Measurements from ENCODE around the gene CD8A. TPM values are rescaled to one million over a fixed set of nuclear protein-coding genes. Genes with fewer than 3 reads are reported as not detected.

CD8A gene
- total RNA-seq, 1 donor from 2014 or later = 0.19 TPM

GRCh38 chr2:86764661-86765309 is 25.9 kb downstream of the CD8A start:
- no peaks in the 10 kb centered on the region for H3K27me3 Mint-ChIP-seq
- no peak for DNase-seq (ENCODE audit: low spot score, unreplicated experiment)
- H3K9me3 Mint-ChIP-seq (ENCODE audit: low read depth) = no peaks in the 10 kb centered on the region
- peaks cover 10% of the 10 kb centered on the region for H3K36me3 Mint-ChIP-seq (ENCODE audit: insufficient read depth)
- H3K4me3 Mint-ChIP-seq (ENCODE audit: low read depth) = no peak overlapping the region
- TF ChIP-seq, protein P1, sequence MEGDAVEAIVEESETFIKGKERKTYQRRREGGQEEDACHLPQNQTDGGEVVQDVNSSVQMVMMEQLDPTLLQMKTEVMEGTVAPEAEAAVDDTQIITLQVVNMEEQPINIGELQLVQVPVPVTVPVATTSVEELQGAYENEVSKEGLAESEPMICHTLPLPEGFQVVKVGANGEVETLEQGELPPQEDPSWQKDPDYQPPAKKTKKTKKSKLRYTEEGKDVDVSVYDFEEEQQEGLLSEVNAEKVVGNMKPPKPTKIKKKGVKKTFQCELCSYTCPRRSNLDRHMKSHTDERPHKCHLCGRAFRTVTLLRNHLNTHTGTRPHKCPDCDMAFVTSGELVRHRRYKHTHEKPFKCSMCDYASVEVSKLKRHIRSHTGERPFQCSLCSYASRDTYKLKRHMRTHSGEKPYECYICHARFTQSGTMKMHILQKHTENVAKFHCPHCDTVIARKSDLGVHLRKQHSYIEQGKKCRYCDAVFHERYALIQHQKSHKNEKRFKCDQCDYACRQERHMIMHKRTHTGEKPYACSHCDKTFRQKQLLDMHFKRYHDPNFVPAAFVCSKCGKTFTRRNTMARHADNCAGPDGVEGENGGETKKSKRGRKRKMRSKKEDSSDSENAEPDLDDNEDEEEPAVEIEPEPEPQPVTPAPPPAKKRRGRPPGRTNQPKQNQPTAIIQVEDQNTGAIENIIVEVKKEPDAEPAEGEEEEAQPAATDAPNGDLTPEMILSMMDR (IDR thresholded peaks at IDR 0.05; ENCODE audit: unreplicated experiment) = peak; percentile 69
- peaks cover 2% of the 10 kb centered on the region for H3K4me1 Mint-ChIP-seq (ENCODE audit: low read depth)
- peak overlapping the region; percentile 77 for H3K27ac Mint-ChIP-seq

DNA sequence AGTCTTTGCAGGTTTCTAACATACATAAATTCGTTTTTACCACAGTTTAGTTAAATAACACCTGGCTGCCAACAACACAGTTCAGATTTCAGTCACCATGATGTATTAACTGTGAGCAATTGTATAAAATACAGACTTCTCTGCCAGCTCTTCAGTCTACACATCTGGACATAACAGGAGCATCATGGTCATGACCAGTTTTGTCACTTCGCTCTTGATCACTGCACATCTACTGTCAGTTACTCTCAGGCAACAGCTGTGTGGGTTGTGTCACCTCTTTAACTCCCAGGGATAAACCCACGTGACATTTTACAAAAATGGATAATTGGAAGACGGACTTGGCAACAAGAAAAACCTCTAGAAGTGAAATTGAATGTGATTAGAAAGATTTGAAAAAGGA is 30.3 kb downstream of the CD8A start:
- Mint-ChIP-seq H3K4me3 (ENCODE audit: low read depth) (no peak overlapping the region), H3K27me3 (no peaks in the 10 kb centered on the region), H3K36me3 (ENCODE audit: insufficient read depth) (peaks cover 17% of the 10 kb centered on the region), H3K27ac (no peak overlapping the region), H3K9me3 (ENCODE audit: low read depth) (no peaks in the 10 kb centered on the region), H3K4me1 (ENCODE audit: low read depth) (peaks cover 2% of the 10 kb centered on the region)
- no peak for DNase-seq (ENCODE audit: low spot score, unreplicated experiment)
- TF ChIP-seq, protein P1 (IDR thresholded peaks at IDR 0.05; ENCODE audit: unreplicated experiment) = no peak

- Mint-ChIP-seq H3K4me1 (ENCODE audit: low read depth) (no peaks in the 10 kb centered on the region), H3K9me3 (ENCODE audit: low read depth) (no peaks in the 10 kb centered on the region)
- TF ChIP-seq, protein P1 (IDR thresholded peaks at IDR 0.05; ENCODE audit: unreplicated experiment) = no peak
Measured at GRCh38 chr2:86758405-86758804, 32.3 kb downstream of the CD8A start.

DNA sequence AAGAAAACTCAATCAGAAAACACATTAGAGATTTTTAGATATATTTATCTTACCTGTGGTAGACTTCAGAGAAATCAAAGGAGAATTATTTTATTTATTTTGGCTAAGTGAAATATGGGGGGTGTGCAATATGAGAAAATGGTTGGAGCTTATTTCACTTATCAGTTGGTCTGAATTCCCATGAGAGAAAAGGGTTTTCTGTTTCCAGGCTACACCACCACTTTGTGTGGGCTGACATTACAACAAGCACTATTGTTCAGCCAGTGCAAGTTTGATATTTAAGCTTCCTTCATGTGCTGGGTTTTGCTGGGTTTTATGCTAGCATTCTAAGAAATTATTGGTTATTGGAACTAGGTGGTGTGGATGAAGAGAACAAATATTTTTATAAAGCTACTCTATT is 37.1 kb downstream of the CD8A start:
- Mint-ChIP-seq H3K9me3 (ENCODE audit: low read depth) (peaks cover 14% of the 10 kb centered on the region), H3K27me3 (no peaks in the 10 kb centered on the region), H3K27ac (no peak overlapping the region), H3K4me1 (ENCODE audit: low read depth) (no peaks in the 10 kb centered on the region), H3K36me3 (ENCODE audit: insufficient read depth) (peaks cover 57% of the 10 kb centered on the region), H3K4me3 (ENCODE audit: low read depth) (no peak overlapping the region)
- TF ChIP-seq, protein P1 (IDR thresholded peaks at IDR 0.05; ENCODE audit: unreplicated experiment) = no peak
- DNase-seq (ENCODE audit: low spot score, unreplicated experiment) = no peak

More at GRCh38 chr2:86758405-86758804, 32.3 kb downstream of the CD8A start:
- no peak for DNase-seq (ENCODE audit: low spot score, unreplicated experiment)
- H3K27me3 Mint-ChIP-seq = no peaks in the 10 kb centered on the region
- H3K36me3 Mint-ChIP-seq (ENCODE audit: insufficient read depth) = peaks cover 21% of the 10 kb centered on the region
- no peak overlapping the region for H3K27ac Mint-ChIP-seq
- H3K4me3 Mint-ChIP-seq (ENCODE audit: low read depth) = no peak overlapping the region

DNA sequence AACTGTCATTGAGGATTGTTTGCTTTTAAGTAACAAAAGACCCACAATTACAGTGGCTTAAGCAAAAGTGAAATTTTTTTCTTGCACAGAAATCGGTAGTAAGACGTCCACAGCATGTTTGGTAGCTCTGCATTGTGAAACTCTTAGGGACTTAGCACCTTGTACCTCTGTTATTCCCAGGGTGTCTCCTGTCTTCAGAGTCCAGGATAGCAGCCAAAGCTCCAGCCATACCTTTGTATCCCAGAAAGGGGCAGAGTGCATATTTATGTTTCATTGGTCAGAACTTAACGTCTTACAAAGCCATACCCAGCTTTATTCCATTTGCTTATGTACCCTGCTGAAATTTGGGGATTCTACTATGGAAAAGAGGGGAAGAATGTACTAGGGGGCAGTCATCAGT is 37.8 kb downstream of the CD8A start:
- no peaks in the 10 kb centered on the region for H3K27me3 Mint-ChIP-seq
- DNase-seq (ENCODE audit: low spot score, unreplicated experiment) = no peak
- no peak overlapping the region for H3K27ac Mint-ChIP-seq
- TF ChIP-seq, protein P1 (IDR thresholded peaks at IDR 0.05; ENCODE audit: unreplicated experiment) = no peak
- no peak overlapping the region for H3K4me3 Mint-ChIP-seq (ENCODE audit: low read depth)
- peaks cover 57% of the 10 kb centered on the region for H3K36me3 Mint-ChIP-seq (ENCODE audit: insufficient read depth)
- H3K9me3 Mint-ChIP-seq (ENCODE audit: low read depth) = peaks cover 14% of the 10 kb centered on the region
- H3K4me1 Mint-ChIP-seq (ENCODE audit: low read depth) = no peaks in the 10 kb centered on the region
